ENCODE results near the gene KIF26A. TPM values are rescaled to one million over a fixed set of nuclear protein-coding genes. Genes with fewer than 3 reads are reported as not detected.

The KIF26A gene
- total RNA-seq, 1 donor from 2014 or later: 20.0 TPM

DNA sequence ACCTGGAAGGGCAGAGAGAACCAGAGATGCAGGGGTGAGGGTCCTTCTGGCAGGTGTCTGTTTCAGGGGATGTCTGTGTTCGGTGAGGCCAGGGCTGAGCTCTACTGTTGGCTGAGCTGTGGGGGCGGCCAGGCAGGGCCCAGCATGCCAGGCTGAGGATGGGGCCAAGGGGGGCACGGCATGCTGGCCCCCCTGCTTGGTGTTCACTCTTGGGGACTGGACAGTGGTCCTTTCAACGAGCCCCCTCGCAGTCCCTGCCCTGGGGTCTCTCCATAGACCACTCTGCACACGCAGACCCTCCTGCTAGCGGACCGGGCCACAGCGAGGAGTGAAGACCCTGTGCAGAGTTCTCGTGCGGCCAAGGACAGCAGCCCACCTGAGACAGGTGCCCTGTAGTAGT lies 56.3 kb downstream of the KIF26A start:
- H3K9me3 Mint-ChIP-seq: no peaks in the 10 kb centered on the region

DNA sequence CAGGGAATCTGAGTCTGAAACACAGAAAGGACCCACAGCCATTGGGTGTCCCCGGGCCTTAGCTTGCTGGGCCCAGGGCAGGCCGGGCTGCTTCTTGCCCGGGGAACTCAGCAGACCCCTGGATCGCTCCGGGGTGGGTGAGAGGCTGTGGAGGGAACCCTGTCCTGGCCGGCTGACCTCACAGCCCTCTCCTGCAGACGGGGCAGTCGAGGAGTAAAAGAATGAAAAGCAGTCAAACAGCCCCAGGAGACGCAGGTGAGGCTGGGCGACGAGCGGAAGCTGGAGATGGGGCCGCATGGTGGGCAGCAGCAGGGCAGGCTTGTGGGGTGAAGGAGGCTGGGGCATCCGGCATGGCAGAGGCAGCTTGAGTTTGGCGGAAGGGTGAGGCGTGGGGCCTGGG lies 57.0 kb downstream of the KIF26A start:
- H3K4me3 Mint-ChIP-seq: no peak overlapping the region
- H3K36me3 Mint-ChIP-seq: no peaks in the 10 kb centered on the region
- peaks cover 9% of the 10 kb centered on the region for H3K27me3 Mint-ChIP-seq (ENCODE audit: low read depth)
- no peak for DNase-seq (ENCODE audit: low spot score in 2 of 2, unreplicated experiment in 2 of 2)
- no peaks in the 10 kb centered on the region for H3K9me3 Mint-ChIP-seq
- TF ChIP-seq, protein P1, sequence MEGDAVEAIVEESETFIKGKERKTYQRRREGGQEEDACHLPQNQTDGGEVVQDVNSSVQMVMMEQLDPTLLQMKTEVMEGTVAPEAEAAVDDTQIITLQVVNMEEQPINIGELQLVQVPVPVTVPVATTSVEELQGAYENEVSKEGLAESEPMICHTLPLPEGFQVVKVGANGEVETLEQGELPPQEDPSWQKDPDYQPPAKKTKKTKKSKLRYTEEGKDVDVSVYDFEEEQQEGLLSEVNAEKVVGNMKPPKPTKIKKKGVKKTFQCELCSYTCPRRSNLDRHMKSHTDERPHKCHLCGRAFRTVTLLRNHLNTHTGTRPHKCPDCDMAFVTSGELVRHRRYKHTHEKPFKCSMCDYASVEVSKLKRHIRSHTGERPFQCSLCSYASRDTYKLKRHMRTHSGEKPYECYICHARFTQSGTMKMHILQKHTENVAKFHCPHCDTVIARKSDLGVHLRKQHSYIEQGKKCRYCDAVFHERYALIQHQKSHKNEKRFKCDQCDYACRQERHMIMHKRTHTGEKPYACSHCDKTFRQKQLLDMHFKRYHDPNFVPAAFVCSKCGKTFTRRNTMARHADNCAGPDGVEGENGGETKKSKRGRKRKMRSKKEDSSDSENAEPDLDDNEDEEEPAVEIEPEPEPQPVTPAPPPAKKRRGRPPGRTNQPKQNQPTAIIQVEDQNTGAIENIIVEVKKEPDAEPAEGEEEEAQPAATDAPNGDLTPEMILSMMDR (IDR thresholded peaks at IDR 0.05; ENCODE audit: unreplicated experiment): no peak
- H3K27ac Mint-ChIP-seq: no peak overlapping the region
- peaks cover 5% of the 10 kb centered on the region for H3K4me1 Mint-ChIP-seq

More for the DNA sequence above, 56.3 kb downstream of the KIF26A start:
- Mint-ChIP-seq H3K27ac (no peak overlapping the region), H3K4me1 (peaks cover 5% of the 10 kb centered on the region), H3K4me3 (no peak overlapping the region), H3K27me3 (ENCODE audit: low read depth) (peaks cover 9% of the 10 kb centered on the region), H3K36me3 (no peaks in the 10 kb centered on the region)
- TF ChIP-seq, protein P1 (IDR thresholded peaks at IDR 0.05; ENCODE audit: unreplicated experiment): no peak
- no peak for DNase-seq (ENCODE audit: low spot score in 2 of 2, unreplicated experiment in 2 of 2)

DNA sequence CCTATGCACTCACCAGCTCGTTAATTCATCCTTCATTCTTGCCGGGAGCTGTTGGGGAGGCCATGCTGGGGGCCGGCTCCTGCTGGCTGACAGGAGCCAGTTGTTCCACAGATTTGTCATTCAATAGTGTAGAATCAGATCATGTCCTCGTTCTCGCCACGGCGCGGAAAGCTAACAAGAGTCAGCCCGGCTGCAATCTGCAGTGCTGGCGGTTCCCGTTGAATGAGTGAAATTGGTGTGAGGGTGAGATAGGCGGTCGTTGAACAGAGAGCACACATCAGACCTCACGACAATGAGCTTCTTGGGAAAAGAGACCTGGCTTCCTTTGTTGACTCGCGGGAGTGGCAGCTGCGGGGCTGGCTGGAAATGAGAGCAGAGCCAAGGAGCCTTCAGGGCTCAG lies 57.5 kb downstream of the KIF26A start:
- DNase-seq (ENCODE audit: low spot score in 2 of 2, unreplicated experiment in 2 of 2): no peak
- peaks cover 5% of the 10 kb centered on the region for H3K4me1 Mint-ChIP-seq
- TF ChIP-seq, protein P1 (IDR thresholded peaks at IDR 0.05; ENCODE audit: unreplicated experiment): no peak
- H3K27ac Mint-ChIP-seq: no peak overlapping the region
- H3K4me3 Mint-ChIP-seq: no peak overlapping the region
- peaks cover 9% of the 10 kb centered on the region for H3K27me3 Mint-ChIP-seq (ENCODE audit: low read depth)
- H3K36me3 Mint-ChIP-seq: no peaks in the 10 kb centered on the region
- H3K9me3 Mint-ChIP-seq: no peaks in the 10 kb centered on the region

DNA sequence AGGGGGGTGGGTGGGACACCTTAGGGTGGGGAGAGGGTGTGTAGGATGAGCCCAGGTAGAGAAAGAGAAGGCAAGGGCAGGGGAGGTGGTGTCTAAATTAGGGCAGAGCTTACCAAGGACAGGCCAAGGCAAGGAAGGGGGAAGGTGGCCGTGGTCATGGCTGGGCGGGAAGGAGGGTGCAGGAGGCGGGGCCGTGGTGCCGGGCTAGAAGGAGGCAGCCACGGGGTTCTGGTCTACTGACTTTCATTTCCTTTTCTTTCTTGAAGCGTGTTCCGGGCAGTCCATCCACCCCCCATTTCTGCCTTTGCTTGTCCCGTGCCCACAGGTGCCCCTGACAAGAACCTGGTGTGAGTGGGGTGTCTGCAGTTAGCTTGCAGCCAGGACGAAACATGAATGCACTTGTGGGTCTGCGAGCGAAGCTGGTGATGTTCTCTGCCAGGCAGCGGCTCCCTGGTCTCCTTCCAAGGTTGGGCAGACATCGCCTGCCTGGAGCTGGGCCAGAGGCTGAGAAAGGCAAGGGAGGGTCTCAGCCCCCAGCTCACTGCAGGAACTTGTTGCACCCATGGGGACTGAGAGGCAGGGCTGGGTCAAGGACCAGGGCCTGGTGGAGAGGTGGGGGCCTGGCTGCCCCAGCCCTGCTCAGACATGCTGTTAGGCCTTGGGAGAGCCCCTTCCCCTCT lies 58.2 kb downstream of the KIF26A start:
- H3K27me3 Mint-ChIP-seq (ENCODE audit: low read depth): peaks cover 9% of the 10 kb centered on the region
- TF ChIP-seq, protein P1 (IDR thresholded peaks at IDR 0.05; ENCODE audit: unreplicated experiment): no peak
- no peak overlapping the region for H3K4me3 Mint-ChIP-seq
- H3K9me3 Mint-ChIP-seq: no peaks in the 10 kb centered on the region
- no peaks in the 10 kb centered on the region for H3K36me3 Mint-ChIP-seq
- no peak overlapping the region for H3K27ac Mint-ChIP-seq
- peaks cover 5% of the 10 kb centered on the region for H3K4me1 Mint-ChIP-seq
- no peak for DNase-seq (ENCODE audit: low spot score in 2 of 2, unreplicated experiment in 2 of 2)

DNA sequence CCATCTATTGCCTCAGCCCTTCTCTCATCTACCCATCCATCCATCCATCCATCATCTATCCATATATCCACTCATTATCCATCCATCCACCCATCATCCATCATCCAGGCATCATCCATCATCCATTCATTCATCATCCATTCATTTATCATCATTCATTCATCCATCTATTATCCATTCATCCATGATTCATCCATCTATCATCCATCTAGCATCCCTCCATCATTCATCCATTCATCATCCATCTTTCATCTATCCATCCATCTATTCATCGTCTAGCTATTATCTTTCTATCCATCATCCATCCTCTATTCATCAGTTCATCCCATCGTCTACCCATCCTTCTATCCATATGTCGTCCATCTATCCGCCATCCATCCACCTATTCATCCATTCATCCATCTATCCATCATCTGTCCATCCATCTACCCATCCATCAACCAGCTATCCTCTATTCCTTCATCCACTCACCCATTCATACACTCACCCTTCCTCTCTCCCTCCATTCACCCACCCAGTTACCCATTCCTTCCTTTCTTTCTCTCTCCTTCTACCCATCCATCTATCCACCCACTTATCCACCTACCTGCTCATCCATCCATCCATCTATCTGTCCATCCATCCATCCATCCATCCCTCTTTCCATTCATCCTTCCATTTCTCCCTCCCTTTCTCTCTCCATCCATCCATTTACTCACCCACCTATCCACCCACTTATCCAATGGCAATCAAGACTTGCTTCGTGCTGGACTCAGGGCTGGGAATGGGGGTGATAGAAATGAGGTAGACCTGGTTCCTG lies 59.3 kb downstream of the KIF26A start:
- Mint-ChIP-seq H3K4me3 (no peak overlapping the region), H3K27ac (no peak overlapping the region), H3K27me3 (ENCODE audit: low read depth) (peaks cover 9% of the 10 kb centered on the region), H3K36me3 (no peaks in the 10 kb centered on the region), H3K9me3 (no peaks in the 10 kb centered on the region), H3K4me1 (peaks cover 5% of the 10 kb centered on the region)
- TF ChIP-seq, protein P1 (IDR thresholded peaks at IDR 0.05; ENCODE audit: unreplicated experiment): no peak
- DNase-seq (ENCODE audit: low spot score in 2 of 2, unreplicated experiment in 2 of 2): no peak
